Measurements from ENCODE around the gene ADGRV1.

Gene ADGRV1

GRCh38 chr5:90939211-90939610 is 380.6 kb downstream of the ADGRV1 start:
- no peaks in the 10 kb centered on the region for H3K27me3 ChIP-seq (ENCODE audit: insufficient read depth, low read length, poor library complexity)
- no peak overlapping the region for H3K27ac ChIP-seq (ENCODE audit: low read length)
- H2AFZ ChIP-seq (ENCODE audit: low read depth, low read length), result no peak overlapping the region

GRCh38 chr5:90940227-90940995 is 381.8 kb downstream of the ADGRV1 start:
- no peak overlapping the region for H3K27ac ChIP-seq (ENCODE audit: low read length)

More at GRCh38 chr5:90939211-90939610, 380.6 kb downstream of the ADGRV1 start:
- H3K79me2 ChIP-seq (ENCODE audit: insufficient read depth, low read length), result no peaks in the 10 kb centered on the region
- no peaks in the 10 kb centered on the region for H3K9me3 ChIP-seq (ENCODE audit: insufficient read depth, low read length, severe bottlenecking)
- no peak for DNase-seq
- H3K4me2 ChIP-seq (ENCODE audit: insufficient read depth, low read length), result no peak overlapping the region
- no peaks in the 10 kb centered on the region for H4K20me1 ChIP-seq (ENCODE audit: insufficient read depth, low read length)
- ATAC-seq (ENCODE audit: insufficient read depth, low read depth), result no peak
- H3K4me3 ChIP-seq (ENCODE audit: low read depth in 1 of 2, low read length in 2 of 2), result no peak overlapping the region
- no peak overlapping the region for H3K9ac ChIP-seq (ENCODE audit: low read depth, low read length)
- H3K36me3 ChIP-seq (ENCODE audit: insufficient read depth, low read length), result no peaks in the 10 kb centered on the region
- no peaks in the 10 kb centered on the region for H3K4me1 ChIP-seq (ENCODE audit: insufficient read depth, low read length)
- no peak for TF ChIP-seq EZH2 (IDR thresholded peaks at IDR 0.05; ENCODE audit: borderline replicate concordance, low read depth, low read length, severe bottlenecking)
- no peak for TF ChIP-seq CTCF (IDR thresholded peaks at IDR 0.05; ENCODE audit: borderline replicate concordance, extremely low read depth, low read length, poor library complexity, severe bottlenecking)

GRCh38 chr5:90941002-90941720 is 382.6 kb downstream of the ADGRV1 start:
- Histone ChIP-seq H3K4me1 (ENCODE audit: insufficient read depth, low read length) (no peaks in the 10 kb centered on the region), H3K27me3 (ENCODE audit: insufficient read depth, low read length, poor library complexity) (no peaks in the 10 kb centered on the region), H3K9ac (ENCODE audit: low read depth, low read length) (no peak overlapping the region)

More at GRCh38 chr5:90940227-90940995, 381.8 kb downstream of the ADGRV1 start:
- Histone ChIP-seq H3K4me2 (ENCODE audit: insufficient read depth, low read length) (no peak overlapping the region), H3K4me3 (ENCODE audit: low read depth in 1 of 2, low read length in 2 of 2) (no peak overlapping the region), H3K4me1 (ENCODE audit: insufficient read depth, low read length) (no peaks in the 10 kb centered on the region), H3K9ac (ENCODE audit: low read depth, low read length) (no peak overlapping the region), H3K9me3 (ENCODE audit: insufficient read depth, low read length, severe bottlenecking) (no peaks in the 10 kb centered on the region), H3K36me3 (ENCODE audit: insufficient read depth, low read length) (no peaks in the 10 kb centered on the region), H2AFZ (ENCODE audit: low read depth, low read length) (no peak overlapping the region), H4K20me1 (ENCODE audit: insufficient read depth, low read length) (no peaks in the 10 kb centered on the region), H3K79me2 (ENCODE audit: insufficient read depth, low read length) (no peaks in the 10 kb centered on the region), H3K27me3 (ENCODE audit: insufficient read depth, low read length, poor library complexity) (no peaks in the 10 kb centered on the region)
- TF ChIP-seq CTCF (IDR thresholded peaks at IDR 0.05; ENCODE audit: borderline replicate concordance, extremely low read depth, low read length, poor library complexity, severe bottlenecking) (no peak), EZH2 (IDR thresholded peaks at IDR 0.05; ENCODE audit: borderline replicate concordance, low read depth, low read length, severe bottlenecking) (no peak)
- peak; percentile 58; the same call in 2 of the 3 replicates for ATAC-seq (ENCODE audit: insufficient read depth, low read depth)
- DNase-seq, result no peak

GRCh38 chr5:90944116-90944515 is 385.5 kb downstream of the ADGRV1 start:
- Histone ChIP-seq H3K4me3 (ENCODE audit: low read depth in 1 of 2, low read length in 2 of 2) (no peak overlapping the region), H3K4me2 (ENCODE audit: insufficient read depth, low read length) (no peak overlapping the region), H3K9ac (ENCODE audit: low read depth, low read length) (no peak overlapping the region), H3K27me3 (ENCODE audit: insufficient read depth, low read length, poor library complexity) (no peaks in the 10 kb centered on the region), H3K36me3 (ENCODE audit: insufficient read depth, low read length) (no peaks in the 10 kb centered on the region), H3K9me3 (ENCODE audit: insufficient read depth, low read length, severe bottlenecking) (no peaks in the 10 kb centered on the region), H4K20me1 (ENCODE audit: insufficient read depth, low read length) (no peaks in the 10 kb centered on the region), H3K27ac (ENCODE audit: low read length) (no peak overlapping the region), H3K4me1 (ENCODE audit: insufficient read depth, low read length) (no peaks in the 10 kb centered on the region), H2AFZ (ENCODE audit: low read depth, low read length) (no peak overlapping the region), H3K79me2 (ENCODE audit: insufficient read depth, low read length) (no peaks in the 10 kb centered on the region)
- ATAC-seq (ENCODE audit: insufficient read depth, low read depth) (no peak), DNase-seq (no peak)
- TF ChIP-seq CTCF (IDR thresholded peaks at IDR 0.05; ENCODE audit: borderline replicate concordance, extremely low read depth, low read length, poor library complexity, severe bottlenecking), result no peak
- TF ChIP-seq EZH2 (IDR thresholded peaks at IDR 0.05; ENCODE audit: borderline replicate concordance, low read depth, low read length, severe bottlenecking), result no peak

More at GRCh38 chr5:90941002-90941720, 382.6 kb downstream of the ADGRV1 start:
- DNase-seq, result no peak
- ATAC-seq (ENCODE audit: insufficient read depth, low read depth), result no peak
- TF ChIP-seq EZH2 (IDR thresholded peaks at IDR 0.05; ENCODE audit: borderline replicate concordance, low read depth, low read length, severe bottlenecking), result no peak
- no peak overlapping the region for H3K27ac ChIP-seq (ENCODE audit: low read length)
- no peak overlapping the region for H2AFZ ChIP-seq (ENCODE audit: low read depth, low read length)
- no peak overlapping the region for H3K4me2 ChIP-seq (ENCODE audit: insufficient read depth, low read length)
- no peaks in the 10 kb centered on the region for H3K36me3 ChIP-seq (ENCODE audit: insufficient read depth, low read length)
- H3K4me3 ChIP-seq (ENCODE audit: low read depth in 1 of 2, low read length in 2 of 2), result no peak overlapping the region
- no peaks in the 10 kb centered on the region for H3K79me2 ChIP-seq (ENCODE audit: insufficient read depth, low read length)
- no peaks in the 10 kb centered on the region for H4K20me1 ChIP-seq (ENCODE audit: insufficient read depth, low read length)
- no peaks in the 10 kb centered on the region for H3K9me3 ChIP-seq (ENCODE audit: insufficient read depth, low read length, severe bottlenecking)

Data from DND-41 (cell line).